Glomerular visceral epithelial cell (primary cell): ENCODE results near the gene SMTN.
"Not testable (repeated sequence)": the region's sequence is repeated elsewhere in the genome, so short reads cannot be mapped to it uniquely, and the experiment has no call there.

Experiments used
- DNase-seq: peaks from one replicate; pipeline ENCODE4 v3.0.0-alpha.2; 2016; ENCODE audit errors: extremely low spot score

Gene SMTN

GRCh38 chr22:31104869-31105268 lies 23.8 kb downstream of the SMTN start:
- no peak for DNase-seq

GRCh38 chr22:31105282-31105929 lies 24.3 kb downstream of the SMTN start:
- no peak for DNase-seq

- DNase-seq: peak; percentile 18
Measured at GRCh38 chr22:31106001-31106571, 25.0 kb downstream of the SMTN start.

GRCh38 chr22:31106731-31107177 lies 25.6 kb downstream of the SMTN start:
- no peak for DNase-seq

- peak; percentile 97 for DNase-seq
Measured at GRCh38 chr22:31107178-31107893, 26.2 kb downstream of the SMTN start, which contains the start of gene SELENOM. Gene SELENOM (minus strand): TSS chr22:31107568. CDS start chr22:31107505, 63 bp downstream.

- no peak for DNase-seq
Measured at GRCh38 chr22:31107894-31108218, 26.7 kb downstream of the SMTN start.

- not testable (repeated sequence) for DNase-seq
Measured at GRCh38 chr22:31112547-31113091, 31.5 kb downstream of the SMTN start.

GRCh38 chr22:31118046-31118820 lies 37.1 kb downstream of the SMTN start:
- no peak for DNase-seq

- DNase-seq: no peak
Measured at GRCh38 chr22:31119026-31119717, 38.1 kb downstream of the SMTN start.

GRCh38 chr22:31120230-31120629 lies 39.1 kb downstream of the SMTN start:
- DNase-seq: no peak

GRCh38 chr22:31120642-31121041 lies 39.5 kb downstream of the SMTN start:
- DNase-seq: no peak

GRCh38 chr22:31121403-31121802 lies 40.3 kb downstream of the SMTN start:
- DNase-seq: no peak

GRCh38 chr22:31122196-31122531 lies 41.0 kb downstream of the SMTN start:
- DNase-seq: no peak

- peak; percentile 54 for DNase-seq
Measured at GRCh38 chr22:31122532-31123291, 41.6 kb downstream of the SMTN start, which contains the start of gene INPP5J. Gene INPP5J (plus strand): TSS chr22:31122966. CDS start chr22:31123015, 49 bp downstream.

- no peak for DNase-seq
Measured at GRCh38 chr22:31123292-31123602, 42.1 kb downstream of the SMTN start.

- DNase-seq: no peak
Measured at GRCh38 chr22:31124290-31124689, 43.2 kb downstream of the SMTN start.

GRCh38 chr22:31124811-31125465 lies 43.8 kb downstream of the SMTN start:
- DNase-seq: no peak

GRCh38 chr22:31125521-31126117 lies 44.5 kb downstream of the SMTN start:
- DNase-seq: no peak

- DNase-seq: no peak
Measured at GRCh38 chr22:31126128-31126868, 45.2 kb downstream of the SMTN start.
